B cell (primary cell): ENCODE data around the gene ZNF408. TPM values are rescaled to one million over a fixed set of nuclear protein-coding genes. Genes with fewer than 3 reads are reported as not detected.

Source experiments
- ATAC-seq: fragments of 200-7000 bp; cut with Tn5 transposase; one replicate; pipeline ENCODE4 v1.10.0; 2021; ENCODE audit warnings: low read depth, mild to moderate bottlenecking, moderate number of reproducible peaks, moderate library complexity
- CTCF ChIA-PET: fragments of 350-600 bp; sonication (Branson Sonifier 250); formaldehyde crosslinking; loops from one replicate; lab custom pipeline; 2021; ENCODE audit warnings: antibody characterized with exemption, inconsistent platforms; lab: Charles Lee
- POLR2A ChIA-PET: fragments of 350-600 bp; sonication (Branson Sonifier 250); formaldehyde crosslinking; loops from one replicate; lab custom pipeline; 2021; ENCODE audit warnings: antibody characterized with exemption; lab: Charles Lee
- DNase-seq: peaks from one replicate; pipeline ENCODE4 v3.0.0; 2013
- H2AFZ ChIP-seq: 2 replicates; pipeline ENCODE4 v1.6.1; 2012; ENCODE audit warnings: mild to moderate bottlenecking, low read depth, low read length; ENCODE audit not compliant: insufficient read depth, poor library complexity, severe bottlenecking
- H3K27ac ChIP-seq, 2 donors: 1 replicate in 1 of 2; 2 replicates in 1 of 2; pipeline ENCODE4 v1.5.1; 2012 to 2013; ENCODE audit warnings: low read length in 2 of 2, mild to moderate bottlenecking in 2 of 2, moderate library complexity in 1 of 2
- H3K27me3 ChIP-seq, 4 experiments: fragments of 200-600 bp in 1 of 4; sonication (generic) in 1 of 4; replicated peaks in 1 of 4; 1 replicate in 2 of 4; 2 replicates in 2 of 4; pipeline versions ENCODE4 v1.6.1 to v1.7.0; 2013 to 2016; ENCODE audit warnings: low read length in 3 of 4, mild to moderate bottlenecking in 2 of 4, mixed read lengths in 1 of 4, moderate library complexity in 1 of 4; ENCODE audit not compliant: insufficient read depth in 4 of 4, control insufficient read depth in 3 of 4; ENCODE audit errors: control extremely low read depth in 1 of 4
- H3K36me3 ChIP-seq, 2 experiments: replicated peaks in 1 of 2; 1 replicate in 1 of 2; 2 replicates in 1 of 2; pipeline versions ENCODE4 v1.6.1 to v1.7.1; 2013; ENCODE audit warnings: low read length in 1 of 2; ENCODE audit not compliant: insufficient read depth in 2 of 2, control insufficient read depth in 1 of 2; ENCODE audit errors: control extremely low read depth in 1 of 2, extremely low read depth in 1 of 2
- H3K4me1 ChIP-seq, 2 donors: fragments of 200-600 bp in 1 of 2; sonication (generic) in 1 of 2; 1 replicate in 1 of 2; 2 replicates in 1 of 2; pipeline versions ENCODE4 v1.5.1 to v1.6.1; 2013 to 2017; ENCODE audit warnings: low read length in 2 of 2; ENCODE audit not compliant: control insufficient read depth in 2 of 2, insufficient read depth in 2 of 2
- H3K4me2 ChIP-seq: replicated peaks from 2 replicates; pipeline ENCODE3; 2012; ENCODE audit warnings: mild to moderate bottlenecking, low read depth, low read length; ENCODE audit not compliant: poor library complexity, severe bottlenecking
- H3K4me3 ChIP-seq, 5 experiments: fragments of 200-600 bp in 1 of 5; sonication (generic) in 1 of 5; 1 replicate in 3 of 5; 2 replicates in 2 of 5; pipeline versions ENCODE4 v1.5.1 to v1.7.0; 2011 to 2016; ENCODE audit warnings: low read length in 4 of 5, mild to moderate bottlenecking in 4 of 5, low read depth in 2 of 5, control low read depth in 1 of 5, moderate library complexity in 1 of 5; ENCODE audit not compliant: insufficient read depth in 1 of 5; ENCODE audit errors: control extremely low read depth in 1 of 5, extremely low read depth in 1 of 5
- H3K79me2 ChIP-seq: fragments of 200-600 bp; sonication (generic); one replicate; pipeline ENCODE4 v1.6.0; 2016; ENCODE audit warnings: low read length; ENCODE audit not compliant: control insufficient read depth, insufficient read depth
- H3K9ac ChIP-seq: fragments of 200-600 bp; sonication (generic); 2 replicates; pipeline ENCODE4 v1.6.1; 2017; ENCODE audit warnings: mild to moderate bottlenecking, low read length, moderate library complexity
- H3K9me3 ChIP-seq, 3 donors: one replicate each; pipeline versions ENCODE4 v1.6.1 to v1.7.1; 2013; ENCODE audit warnings: low read length in 2 of 3; ENCODE audit not compliant: control insufficient read depth in 2 of 3, insufficient read depth in 1 of 3; ENCODE audit errors: control extremely low read depth in 1 of 3
- H4K20me1 ChIP-seq: 2 replicates; pipeline ENCODE4 v1.6.0; 2012; ENCODE audit warnings: mild to moderate bottlenecking, low read length; ENCODE audit not compliant: insufficient read depth, control insufficient read depth, poor library complexity, severe bottlenecking
- H3K27ac Mint-ChIP-seq: one replicate; pipeline ENCODE4 v1.8.0; 2021; ENCODE audit warnings: mixed read lengths
- H3K27me3 Mint-ChIP-seq: one replicate; pipeline ENCODE4 v1.8.0; 2021; ENCODE audit warnings: mixed read lengths
- H3K4me1 Mint-ChIP-seq: one replicate; pipeline ENCODE4 v1.8.0; 2021; ENCODE audit warnings: mixed read lengths
- H3K4me3 Mint-ChIP-seq: one replicate; pipeline ENCODE4 v1.8.0; 2021; ENCODE audit warnings: mixed read lengths
- H3K9me3 Mint-ChIP-seq: one replicate; pipeline ENCODE4 v1.8.0; 2022; ENCODE audit warnings: mixed read lengths; ENCODE audit not compliant: insufficient read depth
- EZH2 ChIP-seq: IDR thresholded peaks from 2 replicates; pipeline ENCODE4 v1.6.1; 2012; ENCODE audit warnings: borderline replicate concordance, low read depth, mild to moderate bottlenecking, moderate library complexity, low read length; ENCODE audit not compliant: insufficient read depth, poor library complexity, severe bottlenecking
- WGBS: methylation state at CpG from one replicate; pipeline ENCODE4 v1.1.5; 2013; ENCODE audit warnings: missing lambda C conversion rate; ENCODE audit not compliant: insufficient coverage; 5-methylcytosine and 5-hydroxymethylcytosine counted together
- intact Hi-C: fragments of 100-400 bp; cut with micrococcal nuclease; formaldehyde crosslinking; loops from one replicate; pipeline ENCODE4 v1.10.0; 2022
- polyA plus RNA-seq: library from polyadenylated mRNA; depleted of rRNA; stranded (reverse); fragments of >200 nt; gene quantifications from 2 replicates; pipeline ENCODE4 v1.2.3, GENCODE V29; 2012
- total RNA-seq, 2 donors: library from RNA; stranded (reverse); fragments of 120-200 nt in 1 of 2; gene quantifications; 1 replicate in 1 of 2; 2 replicates in 1 of 2; pipeline versions ENCODE4 v1.2.3 to v1.2.4, GENCODE V29; 2013 to 2022
- TF ChIP-seq, protein P1 (sequence below): fragments of 200-600 bp; IDR thresholded peaks from one replicate; pipeline ENCODE4 v1.8.0; 2022; ENCODE audit warnings: antibody characterized with exemption, mild to moderate bottlenecking

ZNF408 gene
- total and polyA plus RNA-seq, 2 donors (not counting 1 experiment from before 2014, with no cell fraction given): 8.3 to 22.3 TPM

DNA sequence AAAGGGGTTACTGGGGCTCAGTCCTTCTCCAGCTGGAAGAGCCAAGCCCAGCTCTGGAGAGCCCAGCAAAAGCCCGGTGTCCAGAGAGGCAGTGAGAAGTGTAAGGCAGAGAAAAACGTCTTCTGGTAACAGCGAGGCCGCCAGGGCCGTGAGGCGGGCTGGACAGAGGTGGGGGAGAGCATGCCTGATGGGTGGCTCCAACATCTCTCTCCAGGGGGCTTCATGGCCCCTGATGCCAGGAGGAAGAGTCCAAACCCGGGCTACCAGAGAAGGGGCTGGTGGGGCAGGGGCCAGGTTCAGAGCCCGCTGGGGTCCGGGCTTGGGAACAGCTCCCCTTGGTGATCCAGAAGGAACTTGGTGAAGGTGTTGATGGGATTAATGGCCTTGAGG, 22.1 kb upstream of the ZNF408 start:
- CTCF ChIA-PET: no interaction called here
- no peak overlapping the region for H3K27ac ChIP-seq
- no peaks in the 10 kb centered on the region for H3K9me3 Mint-ChIP-seq
- H3K4me3 ChIP-seq: no peak overlapping the region
- H3K27me3 ChIP-seq: no peaks in the 10 kb centered on the region
- H3K4me1 ChIP-seq: peaks cover 29 to 36% of the 10 kb centered on the region in 2 donors
- peaks cover 3 to 40% of the 10 kb centered on the region in 2 experiments for H3K36me3 ChIP-seq
- DNase-seq (no peak), ATAC-seq (no peak)
- POLR2A ChIA-PET: no interaction called here
- intact Hi-C loops: no loop called here
- WGBS: 96% methylated on average over 9 of the region's 9 CpGs
- no peak overlapping the region for H3K4me3 Mint-ChIP-seq
- H3K27me3 Mint-ChIP-seq: no peaks in the 10 kb centered on the region
- no peak overlapping the region for H2AFZ ChIP-seq
- H3K27ac Mint-ChIP-seq: no peak overlapping the region
- H3K4me1 Mint-ChIP-seq: peaks cover 33% of the 10 kb centered on the region
- H3K9ac ChIP-seq: no peak overlapping the region
- H3K4me2 ChIP-seq: no peak overlapping the region
- H3K9me3 ChIP-seq: no peaks in the 10 kb centered on the region
- no peak for TF ChIP-seq EZH2
- TF ChIP-seq, protein P1, sequence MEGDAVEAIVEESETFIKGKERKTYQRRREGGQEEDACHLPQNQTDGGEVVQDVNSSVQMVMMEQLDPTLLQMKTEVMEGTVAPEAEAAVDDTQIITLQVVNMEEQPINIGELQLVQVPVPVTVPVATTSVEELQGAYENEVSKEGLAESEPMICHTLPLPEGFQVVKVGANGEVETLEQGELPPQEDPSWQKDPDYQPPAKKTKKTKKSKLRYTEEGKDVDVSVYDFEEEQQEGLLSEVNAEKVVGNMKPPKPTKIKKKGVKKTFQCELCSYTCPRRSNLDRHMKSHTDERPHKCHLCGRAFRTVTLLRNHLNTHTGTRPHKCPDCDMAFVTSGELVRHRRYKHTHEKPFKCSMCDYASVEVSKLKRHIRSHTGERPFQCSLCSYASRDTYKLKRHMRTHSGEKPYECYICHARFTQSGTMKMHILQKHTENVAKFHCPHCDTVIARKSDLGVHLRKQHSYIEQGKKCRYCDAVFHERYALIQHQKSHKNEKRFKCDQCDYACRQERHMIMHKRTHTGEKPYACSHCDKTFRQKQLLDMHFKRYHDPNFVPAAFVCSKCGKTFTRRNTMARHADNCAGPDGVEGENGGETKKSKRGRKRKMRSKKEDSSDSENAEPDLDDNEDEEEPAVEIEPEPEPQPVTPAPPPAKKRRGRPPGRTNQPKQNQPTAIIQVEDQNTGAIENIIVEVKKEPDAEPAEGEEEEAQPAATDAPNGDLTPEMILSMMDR: no peak
- no peaks in the 10 kb centered on the region for H3K79me2 ChIP-seq
- H4K20me1 ChIP-seq: no peaks in the 10 kb centered on the region

DNA sequence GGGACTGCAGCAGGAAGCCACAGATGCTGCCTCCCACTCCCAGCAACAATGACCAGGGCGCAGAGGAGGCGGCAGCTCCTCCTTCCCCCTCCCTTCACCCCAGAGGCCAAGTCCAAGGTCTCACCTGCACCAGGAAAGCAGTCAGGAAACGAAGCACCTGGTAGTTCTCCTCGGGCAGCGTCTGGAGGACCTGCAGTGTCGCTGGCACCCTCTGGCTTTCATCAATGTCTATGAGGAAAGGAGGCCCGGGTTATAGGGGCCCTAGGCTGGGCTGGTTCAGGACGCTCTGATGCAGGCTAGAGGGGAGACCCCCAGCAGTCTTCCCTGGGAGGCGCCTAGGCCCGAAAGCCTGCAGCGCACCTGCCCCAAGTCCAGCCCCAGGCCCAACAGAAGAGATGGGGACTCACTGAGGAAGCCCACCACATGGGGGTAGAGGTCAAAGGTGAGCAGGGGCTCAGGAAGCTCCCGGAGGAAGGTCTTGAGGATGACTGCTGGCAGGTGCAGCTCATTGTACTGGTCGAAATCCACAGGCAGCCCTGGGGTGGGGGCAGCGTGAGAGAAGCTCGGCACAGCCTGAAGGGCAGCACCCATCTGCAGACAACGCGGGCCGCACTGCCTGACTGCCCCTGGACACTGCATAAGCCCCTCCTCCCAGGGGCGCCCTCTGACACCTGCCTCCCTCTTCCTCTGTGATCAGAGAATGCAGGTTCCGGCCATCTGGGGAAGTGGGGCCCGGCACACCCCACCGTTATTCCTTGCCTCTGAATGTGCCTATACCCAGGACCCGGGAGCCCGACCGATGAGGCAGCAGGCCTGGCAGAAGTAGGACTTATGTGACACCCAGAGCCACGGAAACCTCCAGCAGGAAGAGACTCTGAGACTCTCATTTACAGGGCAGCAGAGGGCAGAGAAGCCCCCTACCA, 21.3 kb upstream of the ZNF408 start:
- Histone ChIP-seq H3K9me3 (no peaks in the 10 kb centered on the region), H2AFZ (no peak overlapping the region), H3K27ac (no peak overlapping the region), H3K27me3 (no peaks in the 10 kb centered on the region), H3K4me2 (no peak overlapping the region), H3K4me3 (no peak overlapping the region), H3K79me2 (no peaks in the 10 kb centered on the region), H3K9ac (no peak overlapping the region), H4K20me1 (no peaks in the 10 kb centered on the region), H3K4me1 (peaks cover 25 to 30% of the 10 kb centered on the region in 2 donors), H3K36me3 (peaks cover 3 to 46% of the 10 kb centered on the region in 2 experiments)
- ChIA-PET CTCF (no interaction called here), POLR2A (no interaction called here)
- no peak overlapping the region for H3K27ac Mint-ChIP-seq
- WGBS: 97% methylated on average over 25 of the region's 26 CpGs
- intact Hi-C loops: no loop called here
- H3K4me3 Mint-ChIP-seq: no peak overlapping the region
- H3K9me3 Mint-ChIP-seq: no peaks in the 10 kb centered on the region
- no peak for TF ChIP-seq EZH2
- TF ChIP-seq, protein P1: no peak
- H3K4me1 Mint-ChIP-seq: peaks cover 28% of the 10 kb centered on the region
- H3K27me3 Mint-ChIP-seq: no peaks in the 10 kb centered on the region
- ATAC-seq (no peak), DNase-seq (no peak)
